ENCODE results near the gene C22orf23. TPM values are rescaled to one million over a fixed set of nuclear protein-coding genes. Genes with fewer than 3 reads are reported as not detected.
A peak's percentile ranks its signal among the peaks of the same experiment; 100 is the strongest.

Gene C22orf23
- total RNA-seq, 4 donors from 2014 or later, result 0.21 TPM; not detected in 3

DNA sequence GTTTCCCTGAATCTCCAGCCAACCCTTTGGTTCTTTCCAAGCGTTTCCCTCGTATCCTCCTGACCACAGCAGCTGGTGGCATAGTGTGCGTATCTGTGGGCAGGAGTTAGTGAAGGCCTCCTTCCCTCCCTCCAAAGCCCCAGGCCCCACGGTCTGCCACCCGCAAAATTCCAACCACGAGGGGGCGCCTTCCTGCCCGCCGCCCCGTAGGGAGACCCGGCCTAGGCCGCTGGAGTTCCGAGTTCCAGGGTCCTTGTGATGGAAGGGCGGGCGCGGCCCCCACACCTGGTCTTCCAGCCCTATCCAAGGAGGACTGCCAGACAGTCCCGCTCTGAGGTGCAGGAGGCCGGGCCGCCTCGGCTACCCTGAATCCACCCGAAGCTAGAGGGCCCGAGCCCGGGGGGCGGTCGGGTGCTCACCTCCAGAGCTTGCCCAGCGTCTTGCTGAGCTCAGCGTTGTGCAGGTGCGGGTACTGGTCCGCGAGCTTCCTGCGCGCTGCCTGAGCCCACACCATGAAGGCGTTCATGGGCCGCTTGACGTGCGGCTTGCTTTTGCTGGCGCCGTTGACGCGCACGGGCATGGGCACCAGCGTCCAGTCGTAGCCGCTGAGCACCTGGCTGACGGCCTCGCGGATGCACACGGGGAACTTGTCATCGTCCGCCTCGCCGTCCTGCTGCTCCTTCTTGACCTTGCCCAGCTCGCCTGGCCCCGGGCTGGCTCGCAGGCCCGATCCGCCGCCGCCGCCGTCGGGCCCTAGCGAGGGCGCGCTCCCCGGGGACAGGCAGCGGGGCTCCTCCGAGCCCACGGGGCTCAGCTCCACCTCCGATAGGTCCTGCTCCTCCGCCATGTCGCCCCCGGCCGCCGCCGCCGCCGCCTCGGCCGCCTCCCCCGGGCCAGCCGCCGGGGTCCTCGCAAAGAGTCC is 29.8 kb upstream of the C22orf23 start:
- Histone ChIP-seq H3K4me1 (peaks cover 0 to 11% (median 0%) of the 10 kb centered on the region in 4 donors), H3K4me3 (peak overlapping the region; percentile 43 to 70 (median 53)), H3K9me3 (no peaks in the 10 kb centered on the region), H3K36me3 (peaks cover 0 to 65% (median 0%) of the 10 kb centered on the region in 3 donors), H3K27ac (peak overlapping the region; percentile 88 to 97 (median 92)), H3K27me3 (no peaks in the 10 kb centered on the region)
- DNase-seq (ENCODE audit: low spot score in 2 of 2), result no peak
- 31 to 35% methylated on average over 22 to 65 of the region's 84 CpGs for WGBS, 2 donors
- TF ChIP-seq, protein P1, sequence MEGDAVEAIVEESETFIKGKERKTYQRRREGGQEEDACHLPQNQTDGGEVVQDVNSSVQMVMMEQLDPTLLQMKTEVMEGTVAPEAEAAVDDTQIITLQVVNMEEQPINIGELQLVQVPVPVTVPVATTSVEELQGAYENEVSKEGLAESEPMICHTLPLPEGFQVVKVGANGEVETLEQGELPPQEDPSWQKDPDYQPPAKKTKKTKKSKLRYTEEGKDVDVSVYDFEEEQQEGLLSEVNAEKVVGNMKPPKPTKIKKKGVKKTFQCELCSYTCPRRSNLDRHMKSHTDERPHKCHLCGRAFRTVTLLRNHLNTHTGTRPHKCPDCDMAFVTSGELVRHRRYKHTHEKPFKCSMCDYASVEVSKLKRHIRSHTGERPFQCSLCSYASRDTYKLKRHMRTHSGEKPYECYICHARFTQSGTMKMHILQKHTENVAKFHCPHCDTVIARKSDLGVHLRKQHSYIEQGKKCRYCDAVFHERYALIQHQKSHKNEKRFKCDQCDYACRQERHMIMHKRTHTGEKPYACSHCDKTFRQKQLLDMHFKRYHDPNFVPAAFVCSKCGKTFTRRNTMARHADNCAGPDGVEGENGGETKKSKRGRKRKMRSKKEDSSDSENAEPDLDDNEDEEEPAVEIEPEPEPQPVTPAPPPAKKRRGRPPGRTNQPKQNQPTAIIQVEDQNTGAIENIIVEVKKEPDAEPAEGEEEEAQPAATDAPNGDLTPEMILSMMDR (IDR thresholded peaks at IDR 0.05), result peak; percentile 34 to 72 (median 66)
- TF ChIP-seq POLR2A (IDR thresholded peaks at IDR 0.05), result no peak
- TF ChIP-seq EP300 (IDR thresholded peaks at IDR 0.05), result peak in 1 of 2 donors; percentile 59

DNA sequence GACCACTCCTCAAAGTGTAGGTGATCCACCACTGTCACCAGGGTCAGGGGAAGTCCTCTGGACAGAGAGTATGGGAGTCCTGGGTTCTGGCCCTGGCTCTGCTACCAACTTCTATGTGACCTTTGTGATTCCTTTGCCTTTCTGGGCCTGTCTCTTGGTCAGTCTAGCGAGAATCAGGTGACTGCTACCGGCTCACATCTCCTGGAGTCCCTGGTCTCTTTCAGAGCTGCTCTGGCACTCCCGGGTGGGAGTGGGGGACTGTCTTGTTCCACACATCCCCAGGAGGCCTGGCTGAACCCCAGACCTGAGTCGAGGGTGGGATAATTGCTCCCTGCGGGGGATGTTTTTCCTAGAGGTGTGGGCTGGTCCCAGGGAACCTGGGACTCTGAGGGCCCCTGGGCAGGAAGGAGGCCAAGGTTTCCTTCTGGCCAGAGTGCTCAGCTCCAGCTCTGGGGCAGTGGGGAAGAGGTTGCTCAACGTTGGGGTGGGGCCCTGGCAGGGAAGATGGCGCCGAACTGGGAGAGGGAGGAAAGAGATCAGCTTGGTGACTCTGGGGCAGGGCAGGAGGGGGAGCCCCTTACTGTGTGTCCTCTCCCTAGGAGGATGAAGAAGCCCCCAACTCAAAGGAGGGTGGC is 28.9 kb upstream of the C22orf23 start:
- peak overlapping the region; percentile 43 to 70 (median 53) for H3K4me3 ChIP-seq
- DNase-seq (ENCODE audit: low spot score in 2 of 2), result no peak
- H3K27ac ChIP-seq, result peak overlapping the region; percentile 88 to 97 (median 92)
- peaks cover 0 to 14% (median 0%) of the 10 kb centered on the region in 4 donors for H3K4me1 ChIP-seq
- 34 to 45% methylated on average over 8 of the region's 8 CpGs for WGBS, 2 donors
- TF ChIP-seq EP300 (IDR thresholded peaks at IDR 0.05), result peak in 1 of 2 donors; percentile 0
- TF ChIP-seq, protein P1 (IDR thresholded peaks at IDR 0.05), result no peak
- H3K27me3 ChIP-seq, result no peaks in the 10 kb centered on the region
- H3K9me3 ChIP-seq, result no peaks in the 10 kb centered on the region
- peaks cover 0 to 70% (median 0%) of the 10 kb centered on the region in 3 donors for H3K36me3 ChIP-seq

DNA sequence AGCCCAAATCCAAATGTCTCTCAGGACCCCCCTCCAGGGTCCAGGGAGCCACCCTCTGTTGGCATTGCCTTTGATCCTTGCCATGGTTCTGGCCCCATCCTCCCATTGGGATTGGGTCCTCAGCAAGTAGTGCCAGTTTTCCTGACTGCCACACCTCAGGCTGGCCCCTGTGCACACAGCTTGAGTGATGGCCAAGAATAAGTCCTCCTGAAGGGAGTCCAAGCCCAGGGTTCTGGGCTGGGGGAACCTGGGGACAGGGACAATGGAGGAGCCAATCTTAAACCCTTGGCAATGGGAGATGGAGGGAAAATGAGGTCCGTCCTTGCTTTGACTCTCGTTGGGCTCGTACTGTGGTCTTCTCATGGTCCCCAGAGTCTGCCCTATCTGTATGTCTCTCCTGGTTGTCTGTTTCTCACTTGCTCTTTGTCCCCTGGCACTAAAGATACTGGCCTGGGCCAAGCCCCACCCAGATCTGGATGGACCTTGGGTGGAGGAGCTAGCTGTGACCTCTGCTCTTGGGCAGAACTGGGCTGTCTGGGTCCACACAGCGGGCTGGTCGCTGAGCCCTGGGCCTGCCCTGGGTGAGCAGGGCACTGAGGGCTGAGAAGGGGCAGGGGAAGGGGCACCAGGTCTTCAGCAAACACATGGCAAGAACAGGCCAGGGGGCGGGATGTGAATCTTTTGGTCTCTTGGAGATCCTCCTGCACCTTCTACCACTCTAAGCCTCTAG is 28.0 kb upstream of the C22orf23 start:
- Histone ChIP-seq H3K27me3 (no peaks in the 10 kb centered on the region), H3K4me3 (peak overlapping the region; percentile 43 to 70 (median 53)), H3K9me3 (no peaks in the 10 kb centered on the region), H3K4me1 (peaks cover 0 to 21% (median 2%) of the 10 kb centered on the region in 4 donors), H3K36me3 (peaks cover 0 to 70% (median 0%) of the 10 kb centered on the region in 3 donors), H3K27ac (peak overlapping the region; percentile 88 to 97 (median 92))
- 32 to 51% methylated on average over 6 of the region's 6 CpGs for WGBS, 2 donors
- peak in 1 of 2 donors; percentile 34 for TF ChIP-seq EP300 (IDR thresholded peaks at IDR 0.05)
- TF ChIP-seq, protein P1 (IDR thresholded peaks at IDR 0.05), result no peak
- TF ChIP-seq POLR2A (IDR thresholded peaks at IDR 0.05), result peak in 1 of 2 donors; percentile 39
- DNase-seq (ENCODE audit: low spot score in 2 of 2), result no peak

DNA sequence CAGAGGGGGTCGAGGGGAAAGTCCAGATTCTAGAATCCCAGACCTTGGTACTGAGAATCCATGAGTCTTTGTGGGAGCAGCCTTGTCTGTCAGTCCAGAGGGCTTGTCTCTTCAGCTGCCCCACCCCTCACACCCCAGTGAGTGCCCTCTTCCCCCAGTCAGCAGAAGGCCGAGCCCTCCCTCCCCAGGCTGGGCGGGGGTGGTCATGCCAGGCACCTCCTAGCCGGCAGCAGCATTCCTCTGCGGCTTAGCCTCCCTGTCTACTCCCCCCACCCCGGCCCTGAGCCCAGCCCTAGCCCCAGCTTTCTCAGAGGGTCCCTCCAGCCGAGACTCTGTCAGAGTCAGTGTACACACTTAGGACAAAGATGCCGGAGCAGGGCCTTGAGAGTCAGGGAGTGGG is 26.4 kb upstream of the C22orf23 start:
- H3K4me3 ChIP-seq, result peak overlapping the region; percentile 43 to 70 (median 53)
- H3K27ac ChIP-seq, result peak overlapping the region; percentile 88 to 97 (median 92)
- WGBS, 2 donors, result 44 to 57% methylated on average over 8 of the region's 8 CpGs

More for the DNA sequence above, 26.4 kb upstream of the C22orf23 start:
- no peaks in the 10 kb centered on the region for H3K9me3 ChIP-seq
- no peak for DNase-seq (ENCODE audit: low spot score in 2 of 2)
- peaks cover 0 to 79% (median 0%) of the 10 kb centered on the region in 3 donors for H3K36me3 ChIP-seq
- peaks cover 0 to 37% (median 7%) of the 10 kb centered on the region in 4 donors for H3K4me1 ChIP-seq
- TF ChIP-seq EP300 (IDR thresholded peaks at IDR 0.05), result peak in 1 of 2 donors; percentile 81
- TF ChIP-seq, protein P1 (IDR thresholded peaks at IDR 0.05), result no peak
- TF ChIP-seq POLR2A (IDR thresholded peaks at IDR 0.05), result peak in 1 of 2 donors; percentile 25
- no peaks in the 10 kb centered on the region for H3K27me3 ChIP-seq

All from tibial nerve (tissue), 4 donors.